ENCODE results near the gene ISOC2. TPM values are rescaled to one million over a fixed set of nuclear protein-coding genes. Genes with fewer than 3 reads are reported as not detected.
A peak's percentile ranks its signal among the peaks of the same experiment; 100 is the strongest.

The ISOC2 gene, protein sequence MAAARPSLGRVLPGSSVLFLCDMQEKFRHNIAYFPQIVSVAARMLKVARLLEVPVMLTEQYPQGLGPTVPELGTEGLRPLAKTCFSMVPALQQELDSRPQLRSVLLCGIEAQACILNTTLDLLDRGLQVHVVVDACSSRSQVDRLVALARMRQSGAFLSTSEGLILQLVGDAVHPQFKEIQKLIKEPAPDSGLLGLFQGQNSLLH
- total RNA-seq (10 to 100 TPM; 33.7 to 38.8 TPM), polyA plus RNA-seq (32.0 TPM)

DNA sequence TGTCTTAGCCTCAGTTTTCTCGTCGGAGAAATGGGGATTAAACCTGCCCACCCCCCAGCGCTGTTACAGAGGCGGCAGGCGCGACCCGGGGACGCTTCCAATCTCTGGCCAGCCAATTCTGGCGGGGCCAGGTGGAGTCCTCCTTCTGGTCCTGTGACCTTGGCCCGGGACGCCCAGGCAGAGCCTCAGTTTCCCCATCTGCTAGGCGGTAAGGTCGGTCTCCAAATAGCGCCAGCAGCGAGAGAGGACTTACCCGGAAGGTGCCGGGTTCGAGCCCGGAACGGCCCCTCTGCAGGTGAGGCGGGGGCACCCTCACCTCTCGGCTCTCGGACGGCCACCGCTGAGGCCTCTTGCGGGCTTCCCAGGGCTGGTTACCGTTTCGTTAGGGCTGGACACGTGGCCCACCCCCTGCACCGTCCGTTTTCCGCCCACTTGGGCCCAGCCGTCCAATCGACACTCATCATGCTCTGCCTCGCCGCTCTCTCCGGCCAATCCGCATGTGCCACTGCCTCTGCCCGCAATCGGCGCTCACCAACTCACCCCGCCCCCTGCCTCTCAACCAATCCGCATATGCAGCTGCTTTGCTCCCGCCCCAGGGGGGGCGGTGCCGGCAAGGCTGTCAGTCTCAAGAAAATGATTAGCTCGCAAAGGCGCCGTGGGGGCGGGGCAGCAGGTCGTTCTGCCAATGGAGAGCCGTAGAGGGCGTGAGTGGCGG, at the start of gene ISOC2:
Gene ISOC2 (minus strand): TSS at position 384 of the 715 bp plus-strand sequence. CDS start 5,156 bp downstream, outside the sequence.
- H3K4me3 Mint-ChIP-seq: peak within 1 kb of the TSS; percentile 80 to 97 (median 87)
- CTCF ChIA-PET: interaction anchor here (0.7 to 2.6 kb wide), 4 partner anchors 15 to 320 kb away, joined by 3 to 13 read pairs (median 4); partner anchors contain the start of gene ZNF784

DNA sequence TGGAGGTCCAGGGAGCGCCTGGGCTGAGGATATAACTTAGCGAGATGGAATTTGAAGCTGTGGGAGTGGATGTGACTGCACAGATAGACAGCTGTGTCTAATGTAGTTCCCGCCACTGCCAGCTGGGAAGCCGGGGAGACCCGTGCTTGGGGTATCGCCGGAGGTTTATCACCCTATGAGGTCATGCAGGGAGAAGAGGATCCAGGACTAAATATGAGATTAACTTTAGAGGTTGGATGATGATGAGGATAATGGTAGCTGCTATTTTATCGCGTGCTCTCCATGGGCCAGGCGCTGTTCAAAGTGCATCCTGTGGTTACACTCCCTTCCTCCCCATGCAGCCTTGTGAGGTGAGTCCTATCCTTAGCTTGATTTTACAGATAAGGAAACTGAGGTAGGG, 46.7 kb upstream of the ISOC2 start:
- Histone ChIP-seq H3K27me3 (ENCODE audit: insufficient read depth, low read length, poor library complexity, severe bottlenecking) (no peaks in the 10 kb centered on the region), H3K9me3 (ENCODE audit: low read length) (no peaks in the 10 kb centered on the region), H3K4me3 (ENCODE audit: low read length) (no peak overlapping the region), H3K4me1 (ENCODE audit: insufficient read depth, low read length) (peaks cover 5% of the 10 kb centered on the region), H3K27ac (ENCODE audit: low read depth, low read length) (no peak overlapping the region), H3K36me3 (ENCODE audit: insufficient read depth, low read length) (no peaks in the 10 kb centered on the region)
- ChIA-PET CTCF (interaction anchor here (1.2 to 1.8 kb wide), 2 partner anchors 40 to 124 kb away, joined by 8 read pairs; no protein-coding TSS in a partner anchor), POLR2A (no interaction called here)
- no peaks in the 10 kb centered on the region for H3K9me3 Mint-ChIP-seq
- H3K27me3 Mint-ChIP-seq: peaks cover 18 to 32% of the 10 kb centered on the region in 2 donors
- H3K4me1 Mint-ChIP-seq: peaks cover 5 to 11% (median 6%) of the 10 kb centered on the region in 3 donors
- no peak for DNase-seq
- H3K27ac Mint-ChIP-seq: peak overlapping the region in 1 of 8 donors; percentile 60
- H3K36me3 Mint-ChIP-seq: no peaks in the 10 kb centered on the region
- no peak overlapping the region for H3K4me3 Mint-ChIP-seq

More for the DNA sequence above, at the start of gene ISOC2:
- Mint-ChIP-seq H3K36me3 (peaks cover 0 to 3% (median 0%) of the 10 kb centered on the region in 3 donors), H3K27ac (peak within 1 kb of the TSS; percentile 68 to 96 (median 84)), H3K9me3 (no peaks in the 10 kb centered on the region), H3K27me3 (peaks cover 2 to 3% of the 10 kb centered on the region in 2 donors), H3K4me1 (peaks cover 24 to 26% (median 25%) of the 10 kb centered on the region in 3 donors)
- H3K36me3 ChIP-seq (ENCODE audit: insufficient read depth, low read length): no peaks in the 10 kb centered on the region
- POLR2A ChIA-PET: interaction anchor here (0.5 to 1.5 kb wide), 9 partner anchors 15 to 1013 kb away, joined by 3 to 9 read pairs (median 3); partner anchors contain the start of genes FIZ1, KMT5C, LENG8 and NAT14
- no peaks in the 10 kb centered on the region for H3K9me3 ChIP-seq (ENCODE audit: low read length)
- H3K27ac ChIP-seq (ENCODE audit: low read depth, low read length): peak within 1 kb of the TSS; percentile 82
- peaks cover 5% of the 10 kb centered on the region for H3K4me1 ChIP-seq (ENCODE audit: insufficient read depth, low read length)
- no peaks in the 10 kb centered on the region for H3K27me3 ChIP-seq (ENCODE audit: insufficient read depth, low read length, poor library complexity, severe bottlenecking)
- peak; percentile 100 for DNase-seq
- peak within 1 kb of the TSS; percentile 93 for H3K4me3 ChIP-seq (ENCODE audit: low read length)

DNA sequence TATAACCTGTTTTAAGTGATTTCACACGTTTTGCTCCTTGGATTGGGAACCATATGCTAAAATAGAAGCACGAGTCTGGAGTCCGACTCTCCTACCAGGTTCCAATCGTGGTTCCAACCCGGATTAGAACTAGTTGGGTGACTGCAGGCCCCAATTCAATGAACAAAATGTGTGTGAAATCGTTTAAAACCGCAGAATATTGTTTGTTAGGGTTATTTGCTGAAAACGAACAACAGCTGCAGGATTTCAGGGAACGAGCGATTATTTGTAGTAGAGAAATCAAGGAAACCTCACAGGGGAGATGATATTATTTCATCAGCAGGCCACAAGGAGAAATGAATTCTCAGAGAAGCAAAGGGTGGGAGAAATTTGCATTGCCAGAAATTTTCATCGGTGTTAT, 43.5 kb upstream of the ISOC2 start:
- ChIA-PET POLR2A (interaction anchor here (1.6 kb wide), 1 partner anchor 29 kb away, joined by 5 read pairs; no protein-coding TSS in a partner anchor), CTCF (interaction anchor here (0.9 to 2.8 kb wide), 17 partner anchors 12 to 387 kb away, joined by 3 to 80 read pairs (median 9); partner anchors contain the start of genes HSPBP1, ISOC2, KMT5C and NAT14)
- Mint-ChIP-seq H3K4me1 (peaks cover 10 to 14% (median 13%) of the 10 kb centered on the region in 3 donors), H3K9me3 (no peaks in the 10 kb centered on the region), H3K27ac (no peak overlapping the region), H3K36me3 (peaks cover 0 to 3% (median 0%) of the 10 kb centered on the region in 3 donors), H3K27me3 (peaks cover 4 to 14% of the 10 kb centered on the region in 2 donors), H3K4me3 (peak overlapping the region in 1 of 7 donors; percentile 78)
- no peaks in the 10 kb centered on the region for H3K9me3 ChIP-seq (ENCODE audit: low read length)
- no peaks in the 10 kb centered on the region for H3K36me3 ChIP-seq (ENCODE audit: insufficient read depth, low read length)
- H3K27ac ChIP-seq (ENCODE audit: low read depth, low read length): no peak overlapping the region
- H3K27me3 ChIP-seq (ENCODE audit: insufficient read depth, low read length, poor library complexity, severe bottlenecking): no peaks in the 10 kb centered on the region
- no peak overlapping the region for H3K4me3 ChIP-seq (ENCODE audit: low read length)
- no peak for DNase-seq
- peaks cover 5% of the 10 kb centered on the region for H3K4me1 ChIP-seq (ENCODE audit: insufficient read depth, low read length)

DNA sequence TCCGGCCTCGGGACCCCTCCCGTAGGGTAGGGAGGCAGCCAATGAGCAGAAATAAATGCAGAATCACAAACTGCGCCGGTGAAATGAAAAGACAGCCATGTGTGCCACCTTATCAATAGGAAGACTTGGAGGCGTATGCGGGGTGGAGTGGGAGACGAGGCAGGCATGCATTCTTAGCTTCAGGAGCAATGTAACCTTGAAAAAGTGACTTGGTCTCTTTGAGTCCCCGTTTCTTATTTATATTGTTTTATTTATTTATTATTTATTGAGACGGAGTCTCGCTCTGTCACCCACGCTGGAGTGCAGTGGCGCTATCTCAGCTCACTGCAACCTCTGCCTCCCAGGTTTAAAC, 42.8 kb upstream of the ISOC2 start:
- Histone ChIP-seq H3K9me3 (ENCODE audit: low read length) (no peaks in the 10 kb centered on the region), H3K4me1 (ENCODE audit: insufficient read depth, low read length) (peaks cover 5% of the 10 kb centered on the region), H3K4me3 (ENCODE audit: low read length) (no peak overlapping the region), H3K27me3 (ENCODE audit: insufficient read depth, low read length, poor library complexity, severe bottlenecking) (no peaks in the 10 kb centered on the region), H3K36me3 (ENCODE audit: insufficient read depth, low read length) (no peaks in the 10 kb centered on the region), H3K27ac (ENCODE audit: low read depth, low read length) (no peak overlapping the region)
- Mint-ChIP-seq H3K36me3 (peaks cover 0 to 3% (median 0%) of the 10 kb centered on the region in 3 donors), H3K27ac (peak overlapping the region in 3 of 8 donors; percentile 23 to 82 (median 77)), H3K4me3 (peak overlapping the region; percentile 54 to 93 (median 79)), H3K4me1 (peaks cover 10 to 14% (median 13%) of the 10 kb centered on the region in 3 donors), H3K9me3 (no peaks in the 10 kb centered on the region), H3K27me3 (peaks cover 4 to 14% of the 10 kb centered on the region in 2 donors)
- CTCF ChIA-PET: interaction anchor here (0.7 to 2.8 kb wide), 53 partner anchors 9 to 1021 kb away, joined by 3 to 80 read pairs (median 5); partner anchors contain the start of genes HSPBP1, ISOC2, KMT5C and NAT14
- no peak for DNase-seq
- POLR2A ChIA-PET: interaction anchor here (0.5 to 1.6 kb wide), 7 partner anchors 28 to 150 kb away, joined by 3 to 6 read pairs (median 4); partner anchors contain the start of gene FIZ1

DNA sequence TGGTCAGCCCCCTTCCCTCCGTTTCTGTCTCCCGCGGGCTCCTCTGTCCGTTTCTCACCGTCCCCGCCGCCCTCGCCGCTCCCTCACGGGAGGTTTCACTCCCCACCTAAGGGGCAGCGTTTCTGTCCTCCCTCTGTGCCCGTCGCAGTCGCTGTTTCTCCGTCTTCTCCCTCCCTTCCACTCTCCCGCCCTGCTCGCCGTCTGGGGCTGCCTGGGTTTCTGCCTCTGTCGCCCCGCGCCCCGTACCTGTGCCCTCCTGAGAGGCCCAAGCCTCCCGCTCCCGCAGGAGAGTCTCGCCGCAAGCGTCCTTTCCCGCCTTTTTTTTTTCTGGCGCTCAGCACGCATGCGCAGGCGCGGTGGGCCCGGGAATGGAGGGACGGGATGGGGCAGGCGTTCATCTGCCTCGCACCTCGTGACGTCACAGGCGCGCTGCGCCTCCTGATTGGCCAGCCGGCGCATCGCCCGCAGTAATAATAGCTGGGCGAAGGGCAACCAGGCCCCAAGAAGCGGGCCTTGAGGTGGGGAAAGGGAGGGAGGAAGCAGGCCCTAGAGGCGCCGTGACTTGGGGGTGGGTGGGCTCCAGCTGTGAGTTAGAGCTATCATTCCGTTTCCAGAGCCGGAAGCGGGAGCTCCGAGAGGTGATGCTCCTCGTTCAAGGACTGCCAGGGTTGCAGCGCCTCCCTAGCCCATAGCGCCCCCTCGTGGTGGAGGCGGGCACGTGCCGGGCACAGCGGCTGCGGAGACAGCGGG, 42.2 kb upstream of the ISOC2 start:
- peaks cover 0 to 3% (median 0%) of the 10 kb centered on the region in 3 donors for H3K36me3 Mint-ChIP-seq
- Histone ChIP-seq H3K9me3 (ENCODE audit: low read length) (no peaks in the 10 kb centered on the region), H3K27ac (ENCODE audit: low read depth, low read length) (peak overlapping the region; percentile 51), H3K4me3 (ENCODE audit: low read length) (peak overlapping the region; percentile 82), H3K36me3 (ENCODE audit: insufficient read depth, low read length) (no peaks in the 10 kb centered on the region), H3K27me3 (ENCODE audit: insufficient read depth, low read length, poor library complexity, severe bottlenecking) (no peaks in the 10 kb centered on the region), H3K4me1 (ENCODE audit: insufficient read depth, low read length) (peaks cover 5% of the 10 kb centered on the region)
- peaks cover 10 to 14% (median 13%) of the 10 kb centered on the region in 3 donors for H3K4me1 Mint-ChIP-seq
- no peaks in the 10 kb centered on the region for H3K9me3 Mint-ChIP-seq
- ChIA-PET CTCF (interaction anchor here (0.6 to 2.8 kb wide), 60 partner anchors 9 to 1021 kb away, joined by 3 to 80 read pairs (median 4); partner anchors contain the start of genes HSPBP1, ISOC2, KMT5C and NAT14), POLR2A (interaction anchor here (0.6 to 1.6 kb wide), 6 partner anchors 28 to 151 kb away, joined by 3 to 6 read pairs (median 4); partner anchors contain the start of gene FIZ1)
- peak overlapping the region; percentile 71 to 98 (median 88) for H3K27ac Mint-ChIP-seq
- H3K4me3 Mint-ChIP-seq: peak overlapping the region; percentile 70 to 94 (median 85)
- DNase-seq: peak; percentile 90 to 94 (median 91)
- peaks cover 4 to 10% of the 10 kb centered on the region in 2 donors for H3K27me3 Mint-ChIP-seq

DNA sequence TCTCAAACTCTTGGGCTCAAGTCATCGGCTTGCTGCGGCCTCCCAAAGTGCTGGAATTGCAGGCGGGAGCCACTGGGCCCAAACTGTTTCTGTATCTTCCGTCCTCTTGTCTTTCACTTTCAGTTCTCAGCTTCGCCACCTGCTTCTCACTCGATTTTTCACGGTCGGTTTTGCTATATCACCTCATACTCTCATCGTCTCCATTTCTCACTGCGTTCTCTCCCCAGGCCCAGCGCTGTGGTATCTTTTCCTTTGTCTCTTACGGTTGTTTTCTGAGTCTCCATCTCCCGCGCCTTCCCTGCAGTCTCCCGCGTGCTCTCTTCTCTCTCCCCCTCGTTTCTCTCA, 41.7 kb upstream of the ISOC2 start:
- peaks cover 2 to 7% of the 10 kb centered on the region in 2 donors for H3K27me3 Mint-ChIP-seq
- no peaks in the 10 kb centered on the region for H3K9me3 Mint-ChIP-seq
- Histone ChIP-seq H3K27ac (ENCODE audit: low read depth, low read length) (peak overlapping the region; percentile 51), H3K36me3 (ENCODE audit: insufficient read depth, low read length) (no peaks in the 10 kb centered on the region), H3K9me3 (ENCODE audit: low read length) (no peaks in the 10 kb centered on the region), H3K27me3 (ENCODE audit: insufficient read depth, low read length, poor library complexity, severe bottlenecking) (no peaks in the 10 kb centered on the region), H3K4me3 (ENCODE audit: low read length) (peak overlapping the region; percentile 82), H3K4me1 (ENCODE audit: insufficient read depth, low read length) (peaks cover 5% of the 10 kb centered on the region)
- H3K4me3 Mint-ChIP-seq: peak overlapping the region; percentile 70 to 94 (median 85)
- H3K36me3 Mint-ChIP-seq: peaks cover 0 to 3% (median 0%) of the 10 kb centered on the region in 3 donors
- CTCF ChIA-PET: interaction anchor here (0.6 to 2.8 kb wide), 31 partner anchors 8 to 826 kb away, joined by 3 to 80 read pairs (median 7); partner anchors contain the start of genes ISOC2, KMT5C, NAT14 and SSC5D
- POLR2A ChIA-PET: interaction anchor here (1.4 to 1.6 kb wide), 2 partner anchors 27 to 129 kb away, joined by 5 to 6 read pairs; no protein-coding TSS in a partner anchor
- peaks cover 10 to 14% (median 13%) of the 10 kb centered on the region in 3 donors for H3K4me1 Mint-ChIP-seq
- no peak for DNase-seq
- peak overlapping the region in 7 of 8 donors; percentile 41 to 98 (median 85) for H3K27ac Mint-ChIP-seq
